Measurements from ENCODE around the gene COG1.

GRCh38 chr17:73209436-73209835 lies 16.6 kb downstream of the COG1 start:
- TF ChIP-seq POLR2AphosphoS5 (IDR thresholded peaks at IDR 0.05) = no peak
- TF ChIP-seq CTCF (IDR thresholded peaks at IDR 0.05) = no peak
- no peak for TF ChIP-seq EP300 (IDR thresholded peaks at IDR 0.05)
